GM12801 (cell line): ENCODE measurements around the gene SDK1.

Experiments
- CTCF ChIP-seq: IDR thresholded peaks from one replicate; pipeline ENCODE4 v1.5.1; 2011; ENCODE audit warnings: control low read depth; ENCODE audit not compliant: insufficient read length; ENCODE audit errors: extremely low read depth

Gene SDK1

GRCh38 chr7:4084271-4084670 lies 783.2 kb downstream of the SDK1 start:
- no peak for TF ChIP-seq CTCF

GRCh38 chr7:4085937-4086691 lies 785.1 kb downstream of the SDK1 start:
- no peak for TF ChIP-seq CTCF

GRCh38 chr7:4086723-4087122 lies 785.7 kb downstream of the SDK1 start:
- TF ChIP-seq CTCF: no peak

GRCh38 chr7:4091767-4092166 lies 790.7 kb downstream of the SDK1 start:
- no peak for TF ChIP-seq CTCF

GRCh38 chr7:4093035-4093434 lies 792.0 kb downstream of the SDK1 start:
- TF ChIP-seq CTCF: no peak

- TF ChIP-seq CTCF: no peak
These were observed 792.4 kb downstream of the SDK1 start for GRCh38 chr7:4093483-4093882.

- no peak for TF ChIP-seq CTCF
These were observed 796.1 kb downstream of the SDK1 start for GRCh38 chr7:4097001-4097609.
